GM18870 (cell line): ENCODE results near the gene TM4SF20.
"Not testable (repeated sequence)": the region's sequence is repeated elsewhere in the genome, so short reads cannot be mapped to it uniquely, and the experiment has no call there.

ENCODE experiments used
- ATAC-seq: cut with Tn5 transposase; IDR thresholded peaks from one replicate; pipeline ENCODE4 v1.9.1; 2021; ENCODE audit warnings: moderate library complexity; ENCODE audit not compliant: unreplicated experiment

Gene TM4SF20

GRCh38 chr2:227368574-227368973 is 10.5 kb downstream of the TM4SF20 start:
- no peak for ATAC-seq

- ATAC-seq, result no peak
Measured at GRCh38 chr2:227367427-227367795, 11.7 kb downstream of the TM4SF20 start.

- ATAC-seq, result no peak
Measured at GRCh38 chr2:227366769-227367426, 12.2 kb downstream of the TM4SF20 start.

GRCh38 chr2:227365833-227366232 is 13.3 kb downstream of the TM4SF20 start:
- no peak for ATAC-seq

DNA sequence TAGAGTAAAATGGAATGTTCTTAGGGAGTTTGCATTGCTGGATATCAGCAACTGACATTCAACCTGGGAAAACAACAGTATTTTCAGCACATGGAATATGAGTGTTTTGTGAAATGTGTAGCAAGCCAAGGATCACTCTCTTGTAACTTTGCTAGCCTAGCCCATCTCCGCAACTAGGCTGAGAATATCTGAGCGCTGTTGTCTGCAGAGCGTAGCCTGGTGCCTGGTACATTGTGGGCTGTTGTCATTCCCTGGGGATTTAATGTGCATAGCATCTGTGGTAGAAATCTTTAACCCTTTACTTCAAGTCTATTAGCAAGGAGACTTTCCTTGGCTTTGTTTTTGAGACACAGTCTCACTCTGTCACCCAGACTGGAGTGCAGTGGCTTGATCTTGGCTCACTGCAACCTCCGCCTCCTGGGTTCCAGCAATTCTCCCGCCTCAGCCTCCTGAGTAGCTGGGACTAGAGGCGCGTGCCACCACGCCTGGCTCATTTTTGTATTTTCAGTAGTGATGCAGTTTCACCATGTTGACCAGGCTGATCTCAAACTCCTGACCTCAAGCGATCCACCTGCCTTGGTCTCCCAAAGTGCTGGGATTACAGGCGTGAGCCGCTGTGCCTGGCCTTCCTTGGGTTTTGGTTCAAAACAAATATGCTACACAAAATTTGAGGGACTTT is 14.4 kb downstream of the TM4SF20 start:
- ATAC-seq, result not testable (repeated sequence)

- no peak for ATAC-seq
Measured at GRCh38 chr2:227363756-227364155, 15.3 kb downstream of the TM4SF20 start.

DNA sequence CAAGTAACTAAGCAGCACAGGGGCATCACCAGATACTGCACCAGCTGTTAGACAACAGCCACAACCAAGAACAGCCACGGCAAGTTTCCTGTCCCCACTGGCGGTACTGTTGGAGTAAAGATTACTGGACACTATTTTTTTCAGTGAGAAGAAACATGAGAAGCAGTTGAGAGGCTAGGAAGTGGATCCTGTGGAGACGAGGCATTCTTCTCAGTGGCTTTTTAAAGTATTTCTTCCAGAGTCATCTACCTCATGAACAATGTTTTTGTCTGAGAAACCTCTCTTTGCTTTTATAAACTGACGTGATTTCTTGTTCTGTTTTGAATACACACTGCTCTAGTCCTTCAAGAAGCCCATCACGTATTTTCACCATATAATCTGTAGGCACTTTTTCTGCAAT is 18.8 kb downstream of the TM4SF20 start:
- ATAC-seq, result no peak

GRCh38 chr2:227351639-227352038 is 27.5 kb downstream of the TM4SF20 start:
- peak; percentile 86 for ATAC-seq

DNA sequence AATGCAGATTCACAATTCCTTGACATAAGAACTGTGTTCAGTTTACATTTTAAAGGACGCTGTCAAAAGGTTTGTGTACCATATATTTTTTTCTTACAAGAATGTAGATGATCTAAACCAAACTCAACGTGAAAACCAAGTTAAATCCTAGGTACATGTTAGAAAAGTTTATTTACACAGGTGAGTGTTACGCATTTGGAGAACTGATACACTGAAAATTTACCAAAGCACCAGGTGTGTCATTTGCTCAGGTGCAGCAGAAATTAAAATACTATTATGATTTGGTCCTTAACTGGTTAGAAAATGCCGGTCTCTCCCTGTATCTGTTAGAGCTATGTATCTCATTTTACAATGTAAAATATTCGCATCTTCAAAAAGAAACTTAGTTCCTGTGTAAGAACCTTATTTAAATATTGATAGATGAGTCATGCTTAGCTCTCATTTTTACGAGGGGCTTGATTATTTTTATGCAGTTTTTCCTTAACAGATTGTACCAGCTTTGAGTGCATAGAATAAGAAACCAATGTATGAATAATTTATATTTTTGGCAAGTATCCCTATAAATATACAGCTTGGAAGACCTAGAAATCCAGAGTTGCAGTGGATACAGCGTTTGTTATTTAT is 29.0 kb downstream of the TM4SF20 start:
- ATAC-seq, result no peak

GRCh38 chr2:227348324-227348723 is 30.8 kb downstream of the TM4SF20 start:
- ATAC-seq, result no peak

GRCh38 chr2:227347117-227347516 is 32.0 kb downstream of the TM4SF20 start:
- no peak for ATAC-seq

DNA sequence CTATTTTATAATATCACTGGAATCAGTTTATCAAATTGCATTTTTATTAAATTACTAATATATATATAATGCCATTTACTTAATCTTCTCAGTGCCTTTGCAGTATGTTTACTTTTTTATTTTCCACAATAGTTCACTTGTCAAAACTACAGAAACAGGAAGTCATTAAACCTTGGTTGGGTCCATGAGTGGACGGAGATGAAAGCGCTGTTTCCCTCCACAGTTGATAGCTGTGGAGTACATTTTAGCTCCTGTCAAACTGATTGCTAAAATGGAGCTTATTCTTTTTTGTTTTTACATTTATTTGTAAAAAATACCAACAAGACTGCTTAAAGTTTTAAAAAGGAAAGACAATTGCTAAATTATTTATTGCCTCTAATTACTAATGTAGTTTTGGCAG is 34.9 kb downstream of the TM4SF20 start:
- ATAC-seq, result no peak

DNA sequence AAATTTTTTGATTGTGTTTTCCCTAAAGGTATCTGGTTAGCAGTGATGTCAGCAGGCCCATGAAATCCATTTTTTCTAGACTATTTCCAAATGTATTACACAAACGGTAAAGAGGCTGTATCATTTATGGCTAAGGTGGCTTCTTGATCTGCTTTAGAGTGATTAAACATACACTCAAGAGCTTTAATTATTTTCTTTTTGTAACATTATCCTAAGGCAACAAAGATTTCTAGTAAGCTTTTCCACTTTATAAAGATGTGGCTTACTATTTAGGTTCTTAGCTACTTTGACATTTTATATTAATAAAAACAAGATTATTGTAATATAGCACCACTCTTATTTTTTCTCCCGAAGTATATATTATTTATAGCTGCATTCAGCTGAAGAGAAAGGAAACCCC is 37.6 kb downstream of the TM4SF20 start:
- no peak for ATAC-seq

GRCh38 chr2:227340106-227340505 is 39.0 kb downstream of the TM4SF20 start:
- ATAC-seq, result no peak

GRCh38 chr2:227339098-227339599 is 40.0 kb downstream of the TM4SF20 start:
- ATAC-seq, result no peak

DNA sequence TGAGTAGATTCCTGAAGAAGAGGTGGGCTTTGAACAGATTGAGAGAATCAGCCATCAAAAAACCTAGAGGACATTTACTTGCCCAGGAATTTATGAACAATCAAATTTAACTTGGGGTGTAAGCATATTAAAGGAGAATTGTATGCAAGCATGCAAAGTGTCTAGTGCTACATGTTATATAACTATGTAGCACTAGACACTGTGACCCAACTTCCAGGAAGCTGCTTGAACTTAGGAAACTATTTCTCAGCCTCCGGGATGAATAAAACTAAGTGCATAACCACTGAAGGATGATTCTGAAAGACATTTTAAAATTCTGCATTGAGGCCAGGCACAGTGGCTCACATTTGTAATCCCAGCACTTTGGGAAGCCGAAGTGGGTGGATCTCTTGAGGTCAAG is 41.7 kb downstream of the TM4SF20 start:
- ATAC-seq, result no peak

DNA sequence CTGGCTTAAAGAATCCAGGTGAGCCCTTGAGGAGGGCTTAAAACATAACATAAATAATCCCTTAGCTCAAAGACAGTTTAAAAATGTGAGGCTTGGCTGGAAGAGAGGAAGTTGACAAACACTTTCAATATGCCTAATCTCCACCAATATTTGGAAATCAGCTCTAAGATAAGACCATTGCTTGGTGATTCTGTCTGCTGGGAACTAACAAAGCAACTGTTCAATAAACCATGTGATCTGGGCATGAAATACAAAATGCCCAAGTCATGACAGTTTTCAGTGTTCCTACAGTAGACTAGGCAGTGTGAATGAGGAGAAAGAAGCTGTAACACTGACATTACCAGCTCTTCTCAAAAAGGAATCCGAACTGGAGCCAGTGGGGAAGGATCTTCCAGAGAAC is 43.4 kb downstream of the TM4SF20 start:
- no peak for ATAC-seq

GRCh38 chr2:227326783-227327182 is 52.3 kb downstream of the TM4SF20 start:
- no peak for ATAC-seq

DNA sequence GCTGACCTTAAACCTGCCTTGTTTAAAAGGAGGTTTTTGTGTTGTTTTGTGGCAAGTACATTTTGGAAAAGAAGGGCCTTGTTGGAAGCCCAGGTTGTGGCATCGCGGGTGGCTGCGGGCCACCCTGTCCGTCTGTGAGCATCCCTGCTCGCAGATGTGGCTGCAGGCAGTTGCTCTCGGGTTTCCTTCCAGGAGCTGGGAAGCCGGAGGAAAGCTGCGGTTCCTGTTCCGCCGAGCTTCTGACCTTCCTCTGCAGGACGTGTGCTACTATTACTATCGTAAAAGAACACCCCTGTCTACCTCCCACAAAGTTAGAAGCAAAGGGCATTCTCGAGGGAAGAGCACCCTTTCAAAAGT is 53.3 kb downstream of the TM4SF20 start:
- ATAC-seq, result peak; percentile 9

DNA sequence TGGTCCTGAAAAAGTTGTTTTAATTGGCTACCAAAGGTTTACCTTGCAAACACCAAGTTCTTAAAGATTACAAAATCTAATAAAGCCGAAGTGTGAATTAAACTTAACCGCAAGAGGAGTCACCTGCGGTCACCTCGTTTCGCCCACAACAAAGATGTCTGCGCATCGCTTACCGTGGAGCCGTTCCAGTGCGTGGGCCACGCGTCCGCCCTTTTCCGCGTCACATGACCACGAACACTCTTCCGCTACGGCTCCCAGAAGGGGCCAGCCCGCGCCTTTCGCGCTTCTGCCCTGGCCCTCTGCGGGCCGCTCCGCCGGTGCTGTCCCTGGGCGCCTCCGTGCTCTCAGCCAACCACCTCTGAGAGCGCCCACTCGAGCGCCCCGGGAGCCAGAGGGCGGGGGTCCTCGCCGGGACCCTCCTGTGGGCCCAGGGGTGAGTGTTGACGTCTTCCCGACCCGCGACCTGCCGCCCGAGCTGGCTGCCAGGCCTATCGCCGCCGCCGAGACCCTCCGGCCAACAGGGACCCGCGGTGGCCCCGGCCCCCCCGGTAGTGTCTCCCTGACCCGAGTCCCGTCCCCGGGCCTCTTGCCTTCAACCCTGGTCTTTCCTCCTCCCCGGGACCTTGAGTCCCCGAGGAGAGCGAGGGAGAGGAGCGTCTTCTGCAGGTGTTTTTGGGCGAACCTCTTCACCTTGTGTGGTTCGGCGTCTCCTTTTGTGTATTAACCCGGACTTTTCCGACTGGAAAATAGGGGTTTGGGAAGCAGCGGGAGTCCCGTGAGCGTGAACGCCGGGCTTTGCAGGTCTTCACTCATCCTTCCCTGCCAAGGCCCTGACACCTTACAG is 53.9 kb downstream of the TM4SF20 start, which contains the start of gene MFF:
MFF (plus strand) TSS at position 257 of the 844 bp plus-strand sequence. CDS start 5,415 bp downstream, outside the sequence.
- peak; percentile 91 for ATAC-seq

DNA sequence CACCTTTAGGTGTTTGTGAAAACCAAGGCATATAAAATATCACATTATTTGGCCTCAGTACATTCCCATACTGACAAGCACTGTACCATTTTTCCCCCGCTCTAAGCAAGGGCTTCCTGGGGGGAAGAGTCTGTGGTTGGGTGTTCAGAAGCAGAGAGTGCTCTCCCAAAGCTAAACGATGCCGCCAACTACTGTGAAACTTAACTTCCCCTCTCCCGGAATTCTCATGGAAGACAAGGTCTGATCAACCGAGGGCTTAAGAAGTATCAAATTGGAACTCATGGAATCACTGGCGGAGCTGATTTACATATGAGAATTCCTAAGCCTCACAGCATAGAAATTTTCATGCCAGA is 54.5 kb downstream of the TM4SF20 start:
- peak; percentile 9 for ATAC-seq
